Right lobe of liver (tissue), 4 donors: Measurements from ENCODE around the gene ABHD16A.

Experiments
- POLR2A ChIP-seq: fragments of 450-650 bp; IDR thresholded peaks from one replicate; pipeline ENCODE4 v1.6.1; 2017; ENCODE audit warnings: antibody characterized with exemption, mild to moderate bottlenecking
- TF ChIP-seq, protein P1 (sequence below), 4 donors: fragments of 200-600 bp in 3 of 4; fragments of 450-650 bp in 1 of 4; IDR thresholded peaks; one replicate each; pipeline versions ENCODE4 v1.5.1 to v1.8.0; 2016 to 2022; ENCODE audit warnings: antibody characterized with exemption in 4 of 4, mild to moderate bottlenecking in 2 of 4
- donor health status: DM: no; HTN: no; CAD: no.
- donor health status: DM: no; HTN: no; CAD: no.
- donor health status: DM: no; HTN: yes; CAD: no.

DNA sequence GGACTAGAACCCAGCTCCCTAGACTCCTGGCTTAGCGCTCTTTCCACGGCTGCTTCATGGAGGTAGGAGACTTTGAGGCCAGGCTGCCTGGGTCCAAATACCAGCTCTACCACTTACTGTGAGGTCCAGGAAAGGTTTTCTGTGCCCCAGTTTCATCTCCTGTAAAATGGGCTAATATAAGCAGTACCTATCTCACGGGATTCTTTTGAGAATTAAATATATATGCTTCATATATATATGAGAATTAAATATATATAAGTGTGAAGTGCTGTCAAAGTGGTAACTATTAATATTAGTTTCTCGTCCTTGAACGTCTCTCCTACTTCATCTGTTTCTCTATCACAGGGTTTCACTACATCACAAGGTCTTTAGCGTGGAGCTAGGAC is 12.1 kb downstream of the ABHD16A start:
- TF ChIP-seq, protein P1, sequence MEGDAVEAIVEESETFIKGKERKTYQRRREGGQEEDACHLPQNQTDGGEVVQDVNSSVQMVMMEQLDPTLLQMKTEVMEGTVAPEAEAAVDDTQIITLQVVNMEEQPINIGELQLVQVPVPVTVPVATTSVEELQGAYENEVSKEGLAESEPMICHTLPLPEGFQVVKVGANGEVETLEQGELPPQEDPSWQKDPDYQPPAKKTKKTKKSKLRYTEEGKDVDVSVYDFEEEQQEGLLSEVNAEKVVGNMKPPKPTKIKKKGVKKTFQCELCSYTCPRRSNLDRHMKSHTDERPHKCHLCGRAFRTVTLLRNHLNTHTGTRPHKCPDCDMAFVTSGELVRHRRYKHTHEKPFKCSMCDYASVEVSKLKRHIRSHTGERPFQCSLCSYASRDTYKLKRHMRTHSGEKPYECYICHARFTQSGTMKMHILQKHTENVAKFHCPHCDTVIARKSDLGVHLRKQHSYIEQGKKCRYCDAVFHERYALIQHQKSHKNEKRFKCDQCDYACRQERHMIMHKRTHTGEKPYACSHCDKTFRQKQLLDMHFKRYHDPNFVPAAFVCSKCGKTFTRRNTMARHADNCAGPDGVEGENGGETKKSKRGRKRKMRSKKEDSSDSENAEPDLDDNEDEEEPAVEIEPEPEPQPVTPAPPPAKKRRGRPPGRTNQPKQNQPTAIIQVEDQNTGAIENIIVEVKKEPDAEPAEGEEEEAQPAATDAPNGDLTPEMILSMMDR (IDR thresholded peaks at IDR 0.05), result no peak
- no peak for TF ChIP-seq POLR2A
